HEK293 (cell line): ENCODE data around the gene MAP3K5.

Experiments used
- KLF1 ChIP-seq: fragments of 450-650 bp; formaldehyde crosslinking; IDR thresholded peaks from 2 replicates; pipeline ENCODE4 v1.5.1; 2016; ENCODE audit warnings: missing biosample characterization, missing genetic modification characterization
- ZNF529 ChIP-seq: fragments of 450-650 bp; formaldehyde crosslinking; IDR thresholded peaks from 2 replicates; pipeline ENCODE4 v1.5.1; 2017; ENCODE audit warnings: missing genetic modification characterization, missing biosample characterization; ENCODE audit not compliant: insufficient replicate concordance
- TF ChIP-seq, protein P1 (sequence below): fragments of 450-650 bp; formaldehyde crosslinking; IDR thresholded peaks from 2 replicates; pipeline ENCODE4 v1.5.1; 2016; ENCODE audit warnings: missing biosample characterization, missing genetic modification characterization
- TF ChIP-seq, protein P2 (sequence below): fragments of 450-650 bp; formaldehyde crosslinking; IDR thresholded peaks from 2 replicates; pipeline ENCODE4 v1.5.1; 2016; ENCODE audit warnings: missing biosample characterization, missing genetic modification characterization
- TF ChIP-seq, protein P3 (sequence below): fragments of 450-650 bp; formaldehyde crosslinking; IDR thresholded peaks from 2 replicates; pipeline ENCODE4 v1.5.1; 2016; ENCODE audit warnings: missing biosample characterization, missing genetic modification characterization

DNA sequence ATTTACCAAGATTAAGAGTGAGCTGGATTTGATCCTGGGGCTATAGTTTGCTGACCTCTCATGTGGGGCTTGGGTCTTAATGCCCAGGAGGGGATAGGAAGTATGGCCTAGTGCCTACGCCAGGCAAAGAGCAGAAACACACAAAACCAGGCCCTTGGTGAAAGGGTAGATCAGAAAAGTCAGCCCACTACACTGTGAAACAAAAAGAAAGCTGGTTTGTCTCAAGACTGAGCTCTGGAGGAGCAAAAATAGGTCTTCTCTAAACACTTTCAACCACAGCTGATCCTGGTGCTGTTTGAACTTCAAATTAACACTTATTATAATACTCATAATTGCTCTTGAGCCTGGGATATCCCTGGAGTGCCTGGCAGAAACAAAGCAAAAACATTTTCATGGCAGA, 167.0 kb downstream of the MAP3K5 start:
- TF ChIP-seq ZNF529 (tag by site-specific recombination) (no peak), KLF1 (tag by site-specific recombination) (no peak)
- TF ChIP-seq, protein P1, sequence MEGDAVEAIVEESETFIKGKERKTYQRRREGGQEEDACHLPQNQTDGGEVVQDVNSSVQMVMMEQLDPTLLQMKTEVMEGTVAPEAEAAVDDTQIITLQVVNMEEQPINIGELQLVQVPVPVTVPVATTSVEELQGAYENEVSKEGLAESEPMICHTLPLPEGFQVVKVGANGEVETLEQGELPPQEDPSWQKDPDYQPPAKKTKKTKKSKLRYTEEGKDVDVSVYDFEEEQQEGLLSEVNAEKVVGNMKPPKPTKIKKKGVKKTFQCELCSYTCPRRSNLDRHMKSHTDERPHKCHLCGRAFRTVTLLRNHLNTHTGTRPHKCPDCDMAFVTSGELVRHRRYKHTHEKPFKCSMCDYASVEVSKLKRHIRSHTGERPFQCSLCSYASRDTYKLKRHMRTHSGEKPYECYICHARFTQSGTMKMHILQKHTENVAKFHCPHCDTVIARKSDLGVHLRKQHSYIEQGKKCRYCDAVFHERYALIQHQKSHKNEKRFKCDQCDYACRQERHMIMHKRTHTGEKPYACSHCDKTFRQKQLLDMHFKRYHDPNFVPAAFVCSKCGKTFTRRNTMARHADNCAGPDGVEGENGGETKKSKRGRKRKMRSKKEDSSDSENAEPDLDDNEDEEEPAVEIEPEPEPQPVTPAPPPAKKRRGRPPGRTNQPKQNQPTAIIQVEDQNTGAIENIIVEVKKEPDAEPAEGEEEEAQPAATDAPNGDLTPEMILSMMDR, result no peak
- TF ChIP-seq, protein P2, sequence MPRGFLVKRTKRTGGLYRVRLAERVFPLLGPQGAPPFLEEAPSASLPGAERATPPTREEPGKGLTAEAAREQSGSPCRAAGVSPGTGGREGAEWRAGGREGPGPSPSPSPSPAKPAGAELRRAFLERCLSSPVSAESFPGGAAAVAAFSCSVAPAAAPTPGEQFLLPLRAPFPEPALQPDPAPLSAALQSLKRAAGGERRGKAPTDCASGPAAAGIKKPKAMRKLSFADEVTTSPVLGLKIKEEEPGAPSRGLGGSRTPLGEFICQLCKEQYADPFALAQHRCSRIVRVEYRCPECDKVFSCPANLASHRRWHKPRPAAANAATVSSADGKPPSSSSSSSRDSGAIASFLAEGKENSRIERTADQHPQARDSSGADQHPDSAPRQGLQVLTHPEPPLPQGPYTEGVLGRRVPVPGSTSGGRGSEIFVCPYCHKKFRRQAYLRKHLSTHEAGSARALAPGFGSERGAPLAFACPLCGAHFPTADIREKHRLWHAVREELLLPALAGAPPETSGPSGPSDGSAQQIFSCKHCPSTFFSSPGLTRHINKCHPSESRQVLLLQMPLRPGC (tag by site-specific recombination), result no peak
- TF ChIP-seq, protein P3, sequence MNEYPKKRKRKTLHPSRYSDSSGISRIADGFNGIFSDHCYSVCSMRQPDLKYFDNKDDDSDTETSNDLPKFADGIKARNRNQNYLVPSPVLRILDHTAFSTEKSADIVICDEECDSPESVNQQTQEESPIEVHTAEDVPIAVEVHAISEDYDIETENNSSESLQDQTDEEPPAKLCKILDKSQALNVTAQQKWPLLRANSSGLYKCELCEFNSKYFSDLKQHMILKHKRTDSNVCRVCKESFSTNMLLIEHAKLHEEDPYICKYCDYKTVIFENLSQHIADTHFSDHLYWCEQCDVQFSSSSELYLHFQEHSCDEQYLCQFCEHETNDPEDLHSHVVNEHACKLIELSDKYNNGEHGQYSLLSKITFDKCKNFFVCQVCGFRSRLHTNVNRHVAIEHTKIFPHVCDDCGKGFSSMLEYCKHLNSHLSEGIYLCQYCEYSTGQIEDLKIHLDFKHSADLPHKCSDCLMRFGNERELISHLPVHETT (tag by site-specific recombination), result no peak
